DND-41 (cell line): Measurements from ENCODE around the gene CASP1.

Experiments used
- EZH2 ChIP-seq: IDR thresholded peaks from 3 replicates; pipeline ENCODE4 v1.6.1; 2012; ENCODE audit warnings: borderline replicate concordance, low read depth, mild to moderate bottlenecking, moderate library complexity, low read length, inconsistent platforms; ENCODE audit not compliant: severe bottlenecking
- TF ChIP-seq, protein P1 (sequence below): IDR thresholded peaks from 2 replicates; pipeline ENCODE4 v1.5.1; 2012; ENCODE audit warnings: borderline replicate concordance, low read length, moderate library complexity, mild to moderate bottlenecking; ENCODE audit not compliant: poor library complexity, severe bottlenecking; ENCODE audit errors: extremely low read depth

GRCh38 chr11:105081412-105082150, 46.6 kb upstream of the CASP1 start:
- TF ChIP-seq, protein P1, sequence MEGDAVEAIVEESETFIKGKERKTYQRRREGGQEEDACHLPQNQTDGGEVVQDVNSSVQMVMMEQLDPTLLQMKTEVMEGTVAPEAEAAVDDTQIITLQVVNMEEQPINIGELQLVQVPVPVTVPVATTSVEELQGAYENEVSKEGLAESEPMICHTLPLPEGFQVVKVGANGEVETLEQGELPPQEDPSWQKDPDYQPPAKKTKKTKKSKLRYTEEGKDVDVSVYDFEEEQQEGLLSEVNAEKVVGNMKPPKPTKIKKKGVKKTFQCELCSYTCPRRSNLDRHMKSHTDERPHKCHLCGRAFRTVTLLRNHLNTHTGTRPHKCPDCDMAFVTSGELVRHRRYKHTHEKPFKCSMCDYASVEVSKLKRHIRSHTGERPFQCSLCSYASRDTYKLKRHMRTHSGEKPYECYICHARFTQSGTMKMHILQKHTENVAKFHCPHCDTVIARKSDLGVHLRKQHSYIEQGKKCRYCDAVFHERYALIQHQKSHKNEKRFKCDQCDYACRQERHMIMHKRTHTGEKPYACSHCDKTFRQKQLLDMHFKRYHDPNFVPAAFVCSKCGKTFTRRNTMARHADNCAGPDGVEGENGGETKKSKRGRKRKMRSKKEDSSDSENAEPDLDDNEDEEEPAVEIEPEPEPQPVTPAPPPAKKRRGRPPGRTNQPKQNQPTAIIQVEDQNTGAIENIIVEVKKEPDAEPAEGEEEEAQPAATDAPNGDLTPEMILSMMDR, result no peak
- TF ChIP-seq EZH2, result no peak
